GM18526 (cell line): ENCODE data around the gene ROR1.

ENCODE experiments used
- POLR2A ChIP-seq: IDR thresholded peaks from 3 replicates; pipeline ENCODE4 v1.6.1; 2011; ENCODE audit not compliant: insufficient read length; ENCODE audit errors: extremely low read depth

ROR1 gene

DNA sequence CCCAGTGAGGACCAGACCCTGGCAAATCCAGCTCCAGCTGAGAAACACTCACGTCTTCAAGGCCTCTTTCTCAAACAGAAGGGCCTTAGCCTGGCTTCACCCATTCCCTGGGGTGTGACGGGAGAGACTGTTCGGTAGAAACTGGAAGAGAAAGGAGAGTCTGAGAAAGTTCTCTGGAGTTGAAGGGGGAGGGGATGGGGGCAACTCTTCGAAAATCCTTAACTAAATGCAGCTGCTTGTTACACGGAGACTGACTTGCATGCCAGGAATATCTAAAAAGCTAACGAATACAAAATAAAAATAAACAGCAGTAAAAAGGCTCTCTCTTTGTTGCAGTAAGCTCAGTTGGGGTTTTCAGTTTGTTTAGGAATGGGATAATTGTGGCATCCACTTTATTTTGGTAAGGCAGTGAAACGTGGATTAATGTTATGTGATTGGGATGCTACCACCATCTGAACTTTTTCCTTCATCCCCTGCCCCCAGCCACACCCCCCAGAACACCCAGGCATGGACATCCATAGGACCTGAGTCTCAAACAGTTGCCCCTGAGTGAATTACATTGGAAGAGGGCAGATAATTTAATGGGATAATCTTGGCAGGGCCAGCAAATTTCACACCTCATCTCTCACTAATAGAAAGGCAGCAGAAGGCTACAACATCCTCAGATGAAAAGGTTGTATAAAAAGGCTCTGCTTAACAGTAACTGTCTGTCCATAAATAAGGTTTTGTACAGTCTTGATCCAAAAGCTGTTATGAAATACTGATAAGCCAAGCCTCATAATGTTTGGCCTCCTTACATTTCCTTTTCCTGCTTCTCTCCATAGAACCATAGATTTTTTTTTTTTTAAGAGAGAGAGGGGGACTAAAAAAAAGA is 5.8 kb downstream of the ROR1 start:
- TF ChIP-seq POLR2A = no peak

- no peak for TF ChIP-seq POLR2A
Measured at GRCh38 chr1:63780565-63780964, 6.7 kb downstream of the ROR1 start.

- TF ChIP-seq POLR2A = no peak
Measured at GRCh38 chr1:63782982-63783381, 9.2 kb downstream of the ROR1 start.

- TF ChIP-seq POLR2A = no peak
Measured at GRCh38 chr1:63784083-63784482, 10.3 kb downstream of the ROR1 start.

GRCh38 chr1:63784489-63785390 is 10.9 kb downstream of the ROR1 start:
- TF ChIP-seq POLR2A = no peak

GRCh38 chr1:63787875-63788274 is 14.1 kb downstream of the ROR1 start:
- TF ChIP-seq POLR2A = no peak

GRCh38 chr1:63789856-63790605 is 16.2 kb downstream of the ROR1 start:
- TF ChIP-seq POLR2A = no peak

- TF ChIP-seq POLR2A = no peak
Measured at GRCh38 chr1:63790989-63791388, 17.2 kb downstream of the ROR1 start.

DNA sequence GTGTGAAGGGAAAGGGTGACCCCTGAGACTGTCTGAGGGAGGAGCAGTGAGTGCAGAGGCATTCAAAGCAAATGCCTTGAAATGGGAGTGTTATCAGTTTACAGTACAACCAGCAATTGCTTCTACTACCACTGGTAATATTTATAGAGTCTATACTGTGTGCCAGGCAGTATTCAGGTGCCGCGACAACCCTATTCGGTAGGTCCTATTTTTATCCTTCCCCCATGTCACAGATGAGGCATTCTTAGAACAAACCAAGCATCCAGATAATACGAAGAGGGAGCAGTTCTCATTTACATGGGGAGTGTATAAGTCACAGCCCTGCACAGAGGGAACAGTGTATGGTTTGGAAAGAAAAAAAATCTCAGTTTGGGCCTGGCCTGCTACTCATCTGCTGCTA is 18.3 kb downstream of the ROR1 start:
- TF ChIP-seq POLR2A = no peak

GRCh38 chr1:63793741-63794240 is 20.0 kb downstream of the ROR1 start:
- TF ChIP-seq POLR2A = no peak

GRCh38 chr1:63794354-63794753 is 20.5 kb downstream of the ROR1 start:
- TF ChIP-seq POLR2A = no peak

DNA sequence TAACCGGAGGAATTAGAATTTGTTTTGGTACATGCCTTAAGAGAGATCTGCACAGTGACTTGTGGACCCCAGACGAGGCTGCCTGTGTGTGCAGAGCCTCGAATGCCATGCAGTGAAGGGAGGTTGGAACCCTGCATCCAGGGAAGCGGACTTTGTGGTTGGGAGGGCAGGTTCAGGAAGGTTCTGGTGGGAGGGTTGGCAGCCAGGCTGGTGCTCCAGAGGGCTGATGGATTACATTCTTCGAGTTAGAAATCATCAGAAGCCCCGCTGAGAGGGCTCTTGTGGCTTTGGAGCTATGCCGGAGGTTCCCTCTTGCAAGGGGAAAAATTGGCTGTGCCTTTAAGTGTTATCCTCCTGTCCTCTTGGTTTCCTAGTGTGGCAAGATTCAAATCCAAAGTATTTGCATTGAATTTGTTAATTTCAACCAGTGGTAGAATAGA is 21.1 kb downstream of the ROR1 start:
- TF ChIP-seq POLR2A = no peak

DNA sequence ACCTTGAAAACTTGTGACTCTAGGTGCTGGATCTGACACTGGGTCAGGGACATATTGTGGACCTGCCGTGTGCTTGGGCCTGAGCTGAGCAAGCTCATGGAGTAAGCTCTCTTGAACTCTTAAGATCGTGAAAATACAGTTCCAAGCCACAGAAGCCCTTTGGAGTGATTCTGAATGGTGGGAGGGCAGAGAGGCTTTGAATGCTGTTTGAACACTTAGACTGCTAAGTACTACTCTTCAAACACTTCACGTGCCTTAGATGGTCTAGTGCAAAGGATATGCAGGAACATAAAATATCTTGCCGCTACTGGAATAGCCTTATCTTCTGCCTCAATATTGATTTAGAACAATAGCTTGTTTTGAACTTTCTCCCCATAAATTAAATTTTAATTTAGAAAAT is 21.6 kb downstream of the ROR1 start:
- no peak for TF ChIP-seq POLR2A

DNA sequence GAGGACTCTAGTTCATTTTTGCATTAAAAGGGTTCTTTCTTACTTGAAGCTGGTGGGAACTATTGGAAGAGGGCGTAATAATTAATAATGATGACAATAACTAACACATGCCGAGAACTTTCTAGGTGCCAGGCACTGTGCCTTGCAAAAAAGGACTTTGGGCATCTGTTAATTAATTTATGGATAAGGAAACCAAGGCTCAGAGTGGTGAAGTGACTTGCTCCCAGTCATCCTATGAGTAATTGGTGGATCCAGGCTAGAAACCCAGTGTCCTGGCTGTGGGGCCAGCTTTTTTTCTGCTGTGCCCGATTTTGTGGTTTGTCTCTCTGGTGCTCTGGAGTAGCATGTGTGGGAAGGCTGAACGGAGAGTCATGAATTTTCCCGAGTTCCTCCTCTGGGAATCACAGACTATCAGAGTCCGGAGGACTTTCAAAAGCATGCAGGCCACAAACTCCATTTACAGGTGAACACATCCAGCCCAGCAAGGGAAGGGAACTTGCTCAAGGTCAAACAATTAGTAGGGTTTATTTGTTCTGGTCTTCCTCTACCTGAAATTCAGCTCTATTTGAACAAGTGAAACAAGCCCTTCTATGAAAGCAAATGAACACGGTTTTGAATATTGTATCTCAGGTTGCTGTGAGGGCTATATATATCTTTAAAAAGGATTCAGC is 23.4 kb downstream of the ROR1 start:
- TF ChIP-seq POLR2A = no peak

DNA sequence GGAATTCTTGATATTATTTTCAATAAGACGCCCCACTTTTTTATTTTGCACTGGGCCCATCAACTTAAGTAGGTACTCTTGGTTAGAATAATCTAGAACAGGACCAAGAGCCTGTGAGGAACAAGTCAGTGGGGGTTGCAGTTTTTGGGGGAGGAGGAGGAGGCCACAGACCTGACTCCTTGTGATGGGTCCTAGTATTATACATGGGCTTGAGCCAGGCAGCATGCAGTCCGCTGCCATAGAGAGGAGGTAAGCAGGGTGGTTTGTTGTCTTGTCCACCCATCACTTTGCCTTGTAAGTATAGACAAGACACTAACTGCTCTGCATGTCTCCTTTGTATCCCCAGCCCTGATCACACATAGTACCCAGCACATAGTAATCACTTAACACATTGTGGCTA is 24.5 kb downstream of the ROR1 start:
- no peak for TF ChIP-seq POLR2A
